ENCODE results near the gene HDAC4. TPM values are rescaled to one million over a fixed set of nuclear protein-coding genes. Genes with fewer than 3 reads are reported as not detected.
A peak's percentile ranks its signal among the peaks of the same experiment; 100 is the strongest.

Gene HDAC4
- total and polyA plus RNA-seq, 2 of the 4 experiments (the other 2 are of a cell fraction), result 4.1 to 7.2 TPM

DNA sequence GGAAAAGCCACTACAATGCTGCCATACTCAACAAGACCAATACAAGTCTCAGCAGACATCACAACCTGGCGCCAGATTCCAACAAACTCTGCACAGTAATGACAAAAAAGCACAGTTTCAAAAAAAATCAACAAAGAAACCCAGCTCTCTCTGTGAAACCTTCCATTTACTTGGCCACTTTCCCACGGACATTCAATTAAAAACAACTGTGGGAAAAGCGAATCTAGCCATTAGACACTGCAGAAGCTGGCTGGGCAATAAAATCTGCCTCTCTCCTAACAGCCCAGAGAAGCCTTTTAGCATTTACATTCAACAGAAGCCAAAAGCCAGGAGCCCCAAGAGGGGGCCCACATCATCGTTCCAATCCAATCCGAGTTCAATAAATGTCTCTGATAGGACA is 128.9 kb downstream of the HDAC4 start:
- ChIA-PET CTCF (no interaction called here), POLR2A (ENCODE audit: unreplicated experiment) (no interaction called here)
- Histone ChIP-seq H3K36me3 (ENCODE audit: control insufficient read depth, insufficient read depth, low read length) (no peaks in the 10 kb centered on the region), H3K9ac (ENCODE audit: low read depth, low read length) (no peak overlapping the region; the same call in 1 of the 2 replicates), H3K56ac (ENCODE audit: extremely low read depth, insufficient read depth, low read length) (no peak overlapping the region), H4K8ac (ENCODE audit: low read depth in 2 of 2, low read length in 2 of 2) (no peak overlapping the region), H2AK9ac (replicated peaks; ENCODE audit: low read depth, low read length, poor library complexity) (no peak overlapping the region), H4K91ac (ENCODE audit: insufficient read depth, low read depth, low read length) (no peak overlapping the region; the same call in 1 of the 2 replicates), H3K27me3 (ENCODE audit: control insufficient read depth, insufficient read depth, low read length) (no peaks in the 10 kb centered on the region), H3K9me3 (ENCODE audit: control insufficient read depth, insufficient read depth, low read length) (no peaks in the 10 kb centered on the region), H3K4me1 (ENCODE audit: control insufficient read depth, insufficient read depth, low read length) (peaks cover 53% of the 10 kb centered on the region), H2BK20ac (ENCODE audit: low read depth, low read length) (no peak overlapping the region), H3K18ac (ENCODE audit: low read depth, low read length) (no peak overlapping the region), H3K23ac (ENCODE audit: low read depth, low read length) (peak overlapping the region; percentile 56), H3K14ac (replicated peaks; ENCODE audit: low read depth, low read length) (no peak overlapping the region; the same call in 1 of the 2 replicates), H4K5ac (ENCODE audit: low read depth, low read length) (no peak overlapping the region; the same call in 1 of the 2 replicates), H3K27ac (ENCODE audit: insufficient read depth, low read length) (no peak overlapping the region; the same call in 1 of the 2 replicates), H2BK120ac (ENCODE audit: low read depth, low read length) (no peak overlapping the region), H2AFZ (replicated peaks; ENCODE audit: low read length, poor library complexity) (no peak overlapping the region), H2BK5ac (ENCODE audit: low read depth, low read length, poor library complexity, severe bottlenecking) (no peak overlapping the region), H3K9me1 (ENCODE audit: insufficient read depth, low read length) (peaks cover 23% of the 10 kb centered on the region), H3K4ac (ENCODE audit: low read depth, low read length) (0 out of 2 replicates have a peak overlapping the region, but pooled peaks have one; percentile 7), H2BK15ac (ENCODE audit: low read depth, low read length) (0 out of 3 replicates have a peak overlapping the region, but pooled peaks have one; percentile 4), H3K79me1 (ENCODE audit: low read depth in 1 of 2, low read length in 2 of 2) (peaks cover 37 to 84% of the 10 kb centered on the region in 2 experiments), H3K4me2 (ENCODE audit: low read depth, low read length) (no peak overlapping the region), H3K4me3 (ENCODE audit: insufficient read depth, low read depth, low read length) (no peak overlapping the region), H4K20me1 (ENCODE audit: insufficient read depth, low read length) (no peaks in the 10 kb centered on the region), H2AK5ac (ENCODE audit: low read depth, low read length) (peak overlapping the region; percentile 40)
- in situ Hi-C loops (cut with MboI; ENCODE audit: low sequenced_read_pairs) (loop anchor here (10.0 kb wide), 1 partner anchor 123 kb away; no protein-coding TSS in a partner anchor), dilution Hi-C loops (cut with HindIII; ENCODE audit: low sequenced_read_pairs, unreplicated experiment) (no loop called here), intact Hi-C loops (cut with micrococcal nuclease) (no loop called here)
- no TSS peak for BruUV-seq (replicated peaks)
- ATAC-seq (ENCODE audit: low read depth) (no peak), DNase-seq (no peak)
- TF ChIP-seq RCOR1 (IDR thresholded peaks at IDR 0.05; ENCODE audit: insufficient replicate concordance, low read length), result no peak
- TF ChIP-seq RAD21 (IDR thresholded peaks at IDR 0.05; ENCODE audit: low read length), result no peak
- TF ChIP-seq BHLHE40 (IDR thresholded peaks at IDR 0.05; ENCODE audit: low read depth, low read length), result no peak
- TF ChIP-seq, protein P1, sequence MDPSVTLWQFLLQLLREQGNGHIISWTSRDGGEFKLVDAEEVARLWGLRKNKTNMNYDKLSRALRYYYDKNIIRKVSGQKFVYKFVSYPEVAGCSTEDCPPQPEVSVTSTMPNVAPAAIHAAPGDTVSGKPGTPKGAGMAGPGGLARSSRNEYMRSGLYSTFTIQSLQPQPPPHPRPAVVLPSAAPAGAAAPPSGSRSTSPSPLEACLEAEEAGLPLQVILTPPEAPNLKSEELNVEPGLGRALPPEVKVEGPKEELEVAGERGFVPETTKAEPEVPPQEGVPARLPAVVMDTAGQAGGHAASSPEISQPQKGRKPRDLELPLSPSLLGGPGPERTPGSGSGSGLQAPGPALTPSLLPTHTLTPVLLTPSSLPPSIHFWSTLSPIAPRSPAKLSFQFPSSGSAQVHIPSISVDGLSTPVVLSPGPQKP (IDR thresholded peaks at IDR 0.05; ENCODE audit: borderline replicate concordance, low read depth, low read length), result no peak
- no peak for TF ChIP-seq NFE2L2 (IDR thresholded peaks at IDR 0.05; ENCODE audit: low read depth, low read length)
- TF ChIP-seq, protein P2, sequence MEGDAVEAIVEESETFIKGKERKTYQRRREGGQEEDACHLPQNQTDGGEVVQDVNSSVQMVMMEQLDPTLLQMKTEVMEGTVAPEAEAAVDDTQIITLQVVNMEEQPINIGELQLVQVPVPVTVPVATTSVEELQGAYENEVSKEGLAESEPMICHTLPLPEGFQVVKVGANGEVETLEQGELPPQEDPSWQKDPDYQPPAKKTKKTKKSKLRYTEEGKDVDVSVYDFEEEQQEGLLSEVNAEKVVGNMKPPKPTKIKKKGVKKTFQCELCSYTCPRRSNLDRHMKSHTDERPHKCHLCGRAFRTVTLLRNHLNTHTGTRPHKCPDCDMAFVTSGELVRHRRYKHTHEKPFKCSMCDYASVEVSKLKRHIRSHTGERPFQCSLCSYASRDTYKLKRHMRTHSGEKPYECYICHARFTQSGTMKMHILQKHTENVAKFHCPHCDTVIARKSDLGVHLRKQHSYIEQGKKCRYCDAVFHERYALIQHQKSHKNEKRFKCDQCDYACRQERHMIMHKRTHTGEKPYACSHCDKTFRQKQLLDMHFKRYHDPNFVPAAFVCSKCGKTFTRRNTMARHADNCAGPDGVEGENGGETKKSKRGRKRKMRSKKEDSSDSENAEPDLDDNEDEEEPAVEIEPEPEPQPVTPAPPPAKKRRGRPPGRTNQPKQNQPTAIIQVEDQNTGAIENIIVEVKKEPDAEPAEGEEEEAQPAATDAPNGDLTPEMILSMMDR (conservative IDR thresholded peaks at IDR 0.05; ENCODE audit: low read depth, low read length), result no peak
- no peak for TF ChIP-seq MAFK (IDR thresholded peaks at IDR 0.05; ENCODE audit: low read depth, low read length)
- TF ChIP-seq POLR2A (IDR thresholded peaks at IDR 0.05; ENCODE audit: low read depth, low read length), result no peak
- no peak for TF ChIP-seq RFX5 (IDR thresholded peaks at IDR 0.05; ENCODE audit: low read depth, low read length)
- no peak for TF ChIP-seq CHD1 (IDR thresholded peaks at IDR 0.05; ENCODE audit: low read depth, low read length)
- TF ChIP-seq SMC3 (IDR thresholded peaks at IDR 0.05; ENCODE audit: low read depth, low read length), result no peak
- TF ChIP-seq, protein P3, sequence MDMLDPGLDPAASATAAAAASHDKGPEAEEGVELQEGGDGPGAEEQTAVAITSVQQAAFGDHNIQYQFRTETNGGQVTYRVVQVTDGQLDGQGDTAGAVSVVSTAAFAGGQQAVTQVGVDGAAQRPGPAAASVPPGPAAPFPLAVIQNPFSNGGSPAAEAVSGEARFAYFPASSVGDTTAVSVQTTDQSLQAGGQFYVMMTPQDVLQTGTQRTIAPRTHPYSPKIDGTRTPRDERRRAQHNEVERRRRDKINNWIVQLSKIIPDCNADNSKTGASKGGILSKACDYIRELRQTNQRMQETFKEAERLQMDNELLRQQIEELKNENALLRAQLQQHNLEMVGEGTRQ (IDR thresholded peaks at IDR 0.05; ENCODE audit: low read depth, low read length), result no peak
- TF ChIP-seq MAZ (IDR thresholded peaks at IDR 0.05; ENCODE audit: borderline replicate concordance, low read depth, low read length), result no peak
- TF ChIP-seq MXI1 (IDR thresholded peaks at IDR 0.05; ENCODE audit: borderline replicate concordance, low read depth, low read length), result no peak
- TF ChIP-seq FOS (IDR thresholded peaks at IDR 0.05; ENCODE audit: low read depth, low read length), result no peak
- no peak for TF ChIP-seq CEBPB (IDR thresholded peaks at IDR 0.05; ENCODE audit: low read depth, low read length)
- WGBS, 2 experiments (ENCODE audit: extremely low coverage in 2 of 2, insufficient read length in 1 of 2), result 30% methylated on average over 4 of the region's 5 CpGs; no CpG with 5 or more reads in 1 of the 2 experiments

Measured in IMR-90 (cell line).